Activated naive CD4-positive, alpha-beta T cell treated with anti-CD3 and anti-CD28 coated beads, Interleukin-2, amount 50 U/mL, for 24 hours (primary cell): ENCODE data around the gene APCS.

Experiments
- H3K27ac Mint-ChIP-seq: one replicate; pipeline ENCODE4 v1.8.0; 2021; ENCODE audit warnings: mild to moderate bottlenecking, mixed read lengths
- H3K27me3 Mint-ChIP-seq: one replicate; pipeline ENCODE4 v1.8.0; 2021; ENCODE audit warnings: mixed read lengths
- H3K36me3 Mint-ChIP-seq: one replicate; pipeline ENCODE4 v1.8.0; 2021; ENCODE audit warnings: mixed read lengths
- H3K4me1 Mint-ChIP-seq: one replicate; pipeline ENCODE4 v1.8.0; 2021; ENCODE audit warnings: mixed read lengths
- H3K4me3 Mint-ChIP-seq: one replicate; pipeline ENCODE4 v1.8.0; 2021; ENCODE audit warnings: mild to moderate bottlenecking, mixed read lengths
- H3K9me3 Mint-ChIP-seq: one replicate; pipeline ENCODE4 v1.8.0; 2021; ENCODE audit warnings: mixed read lengths

The APCS gene

GRCh38 chr1:159587461-159587951, at the start of gene APCS:
APCS (plus strand) TSS chr1:159587826; CDS start chr1:159587922, 96 bp downstream.
- Mint-ChIP-seq H3K36me3 (no peaks in the 10 kb centered on the region), H3K27me3 (peaks cover 16% of the 10 kb centered on the region), H3K27ac (no peak within 1 kb of the TSS), H3K9me3 (no peaks in the 10 kb centered on the region), H3K4me3 (no peak within 1 kb of the TSS), H3K4me1 (no peaks in the 10 kb centered on the region)

GRCh38 chr1:159548126-159548525, 39.5 kb upstream of the APCS start:
- no peak overlapping the region for H3K4me3 Mint-ChIP-seq
- H3K36me3 Mint-ChIP-seq = no peaks in the 10 kb centered on the region
- no peaks in the 10 kb centered on the region for H3K9me3 Mint-ChIP-seq
- peaks cover 20% of the 10 kb centered on the region for H3K27me3 Mint-ChIP-seq
- no peak overlapping the region for H3K27ac Mint-ChIP-seq
- no peaks in the 10 kb centered on the region for H3K4me1 Mint-ChIP-seq

GRCh38 chr1:159554261-159554660, 33.4 kb upstream of the APCS start:
- H3K27ac Mint-ChIP-seq = no peak overlapping the region
- H3K9me3 Mint-ChIP-seq = no peaks in the 10 kb centered on the region
- H3K36me3 Mint-ChIP-seq = no peaks in the 10 kb centered on the region
- no peaks in the 10 kb centered on the region for H3K4me1 Mint-ChIP-seq
- peaks cover 15% of the 10 kb centered on the region for H3K27me3 Mint-ChIP-seq
- no peak overlapping the region for H3K4me3 Mint-ChIP-seq

GRCh38 chr1:159554696-159555095, 32.9 kb upstream of the APCS start:
- Mint-ChIP-seq H3K4me3 (no peak overlapping the region), H3K27me3 (peaks cover 14% of the 10 kb centered on the region), H3K36me3 (no peaks in the 10 kb centered on the region), H3K9me3 (no peaks in the 10 kb centered on the region), H3K27ac (no peak overlapping the region), H3K4me1 (no peaks in the 10 kb centered on the region)

GRCh38 chr1:159556931-159557369, 30.7 kb upstream of the APCS start:
- Mint-ChIP-seq H3K27me3 (peaks cover 4% of the 10 kb centered on the region), H3K4me3 (no peak overlapping the region), H3K27ac (no peak overlapping the region), H3K36me3 (no peaks in the 10 kb centered on the region), H3K9me3 (no peaks in the 10 kb centered on the region), H3K4me1 (no peaks in the 10 kb centered on the region)

GRCh38 chr1:159560599-159560998, 27.0 kb upstream of the APCS start:
- no peaks in the 10 kb centered on the region for H3K9me3 Mint-ChIP-seq
- H3K27me3 Mint-ChIP-seq = peaks cover 3% of the 10 kb centered on the region
- H3K27ac Mint-ChIP-seq = no peak overlapping the region
- H3K4me3 Mint-ChIP-seq = no peak overlapping the region
- no peaks in the 10 kb centered on the region for H3K36me3 Mint-ChIP-seq
- H3K4me1 Mint-ChIP-seq = no peaks in the 10 kb centered on the region

- no peaks in the 10 kb centered on the region for H3K9me3 Mint-ChIP-seq
- no peaks in the 10 kb centered on the region for H3K36me3 Mint-ChIP-seq
- no peak overlapping the region for H3K27ac Mint-ChIP-seq
- no peaks in the 10 kb centered on the region for H3K4me1 Mint-ChIP-seq
- peaks cover 3% of the 10 kb centered on the region for H3K27me3 Mint-ChIP-seq
- no peak overlapping the region for H3K4me3 Mint-ChIP-seq
Measured at GRCh38 chr1:159561497-159561896, 26.1 kb upstream of the APCS start.

- Mint-ChIP-seq H3K36me3 (no peaks in the 10 kb centered on the region), H3K27me3 (peaks cover 1% of the 10 kb centered on the region), H3K9me3 (no peaks in the 10 kb centered on the region), H3K27ac (no peak overlapping the region), H3K4me1 (no peaks in the 10 kb centered on the region), H3K4me3 (no peak overlapping the region)
Measured at GRCh38 chr1:159562680-159563079, 24.9 kb upstream of the APCS start.

- H3K27me3 Mint-ChIP-seq = peaks cover 12% of the 10 kb centered on the region
- no peaks in the 10 kb centered on the region for H3K4me1 Mint-ChIP-seq
- H3K27ac Mint-ChIP-seq = no peak overlapping the region
- no peaks in the 10 kb centered on the region for H3K36me3 Mint-ChIP-seq
- H3K4me3 Mint-ChIP-seq = no peak overlapping the region
- H3K9me3 Mint-ChIP-seq = no peaks in the 10 kb centered on the region
Measured at GRCh38 chr1:159577446-159577845, 10.2 kb upstream of the APCS start.

GRCh38 chr1:159580340-159580739, 7.3 kb upstream of the APCS start:
- no peaks in the 10 kb centered on the region for H3K36me3 Mint-ChIP-seq
- H3K9me3 Mint-ChIP-seq = no peaks in the 10 kb centered on the region
- no peaks in the 10 kb centered on the region for H3K4me1 Mint-ChIP-seq
- no peak overlapping the region for H3K27ac Mint-ChIP-seq
- no peak overlapping the region for H3K4me3 Mint-ChIP-seq
- peaks cover 12% of the 10 kb centered on the region for H3K27me3 Mint-ChIP-seq

GRCh38 chr1:159581422-159581821, 6.2 kb upstream of the APCS start:
- H3K9me3 Mint-ChIP-seq = no peaks in the 10 kb centered on the region

GRCh38 chr1:159584536-159584935, 3.1 kb upstream of the APCS start:
- H3K27me3 Mint-ChIP-seq = peaks cover 14% of the 10 kb centered on the region
- no peak overlapping the region for H3K4me3 Mint-ChIP-seq
- no peak overlapping the region for H3K27ac Mint-ChIP-seq
- no peaks in the 10 kb centered on the region for H3K9me3 Mint-ChIP-seq
- H3K36me3 Mint-ChIP-seq = no peaks in the 10 kb centered on the region
- H3K4me1 Mint-ChIP-seq = no peaks in the 10 kb centered on the region

More at GRCh38 chr1:159581422-159581821, 6.2 kb upstream of the APCS start:
- Mint-ChIP-seq H3K27me3 (peaks cover 13% of the 10 kb centered on the region), H3K36me3 (no peaks in the 10 kb centered on the region), H3K27ac (no peak overlapping the region), H3K4me3 (no peak overlapping the region), H3K4me1 (no peaks in the 10 kb centered on the region)

- H3K27ac Mint-ChIP-seq = no peak overlapping the region
- H3K27me3 Mint-ChIP-seq = peaks cover 7% of the 10 kb centered on the region
- no peak overlapping the region for H3K4me3 Mint-ChIP-seq
- H3K9me3 Mint-ChIP-seq = no peaks in the 10 kb centered on the region
- H3K4me1 Mint-ChIP-seq = no peaks in the 10 kb centered on the region
- H3K36me3 Mint-ChIP-seq = no peaks in the 10 kb centered on the region
Measured at GRCh38 chr1:159591981-159592380, 4.4 kb downstream of the APCS start.

GRCh38 chr1:159594625-159595405, 7.2 kb downstream of the APCS start:
- Mint-ChIP-seq H3K4me1 (no peaks in the 10 kb centered on the region), H3K4me3 (no peak overlapping the region), H3K9me3 (no peaks in the 10 kb centered on the region), H3K27me3 (peaks cover 10% of the 10 kb centered on the region), H3K27ac (no peak overlapping the region), H3K36me3 (no peaks in the 10 kb centered on the region)

- no peak overlapping the region for H3K27ac Mint-ChIP-seq
- H3K36me3 Mint-ChIP-seq = no peaks in the 10 kb centered on the region
- no peaks in the 10 kb centered on the region for H3K4me1 Mint-ChIP-seq
- H3K27me3 Mint-ChIP-seq = peaks cover 29% of the 10 kb centered on the region
- peaks cover 7% of the 10 kb centered on the region for H3K9me3 Mint-ChIP-seq
- no peak overlapping the region for H3K4me3 Mint-ChIP-seq
Measured at GRCh38 chr1:159598196-159598595, 10.6 kb downstream of the APCS start.

- Mint-ChIP-seq H3K27ac (no peak overlapping the region), H3K4me3 (no peak overlapping the region), H3K27me3 (peaks cover 27% of the 10 kb centered on the region), H3K36me3 (no peaks in the 10 kb centered on the region), H3K9me3 (peaks cover 7% of the 10 kb centered on the region), H3K4me1 (no peaks in the 10 kb centered on the region)
Measured at GRCh38 chr1:159600894-159601293, 13.3 kb downstream of the APCS start.
